ENCODE measurements around the gene GABPB1. TPM values are rescaled to one million over a fixed set of nuclear protein-coding genes. Genes with fewer than 3 reads are reported as not detected.
A peak's percentile ranks its signal among the peaks of the same experiment; 100 is the strongest.

The GABPB1 gene
- total and polyA plus RNA-seq, 2 of the 13 experiments (the other 11 are each of a cell fraction or from before 2014, with no cell fraction given) = 17.5 to 39.5 TPM

DNA sequence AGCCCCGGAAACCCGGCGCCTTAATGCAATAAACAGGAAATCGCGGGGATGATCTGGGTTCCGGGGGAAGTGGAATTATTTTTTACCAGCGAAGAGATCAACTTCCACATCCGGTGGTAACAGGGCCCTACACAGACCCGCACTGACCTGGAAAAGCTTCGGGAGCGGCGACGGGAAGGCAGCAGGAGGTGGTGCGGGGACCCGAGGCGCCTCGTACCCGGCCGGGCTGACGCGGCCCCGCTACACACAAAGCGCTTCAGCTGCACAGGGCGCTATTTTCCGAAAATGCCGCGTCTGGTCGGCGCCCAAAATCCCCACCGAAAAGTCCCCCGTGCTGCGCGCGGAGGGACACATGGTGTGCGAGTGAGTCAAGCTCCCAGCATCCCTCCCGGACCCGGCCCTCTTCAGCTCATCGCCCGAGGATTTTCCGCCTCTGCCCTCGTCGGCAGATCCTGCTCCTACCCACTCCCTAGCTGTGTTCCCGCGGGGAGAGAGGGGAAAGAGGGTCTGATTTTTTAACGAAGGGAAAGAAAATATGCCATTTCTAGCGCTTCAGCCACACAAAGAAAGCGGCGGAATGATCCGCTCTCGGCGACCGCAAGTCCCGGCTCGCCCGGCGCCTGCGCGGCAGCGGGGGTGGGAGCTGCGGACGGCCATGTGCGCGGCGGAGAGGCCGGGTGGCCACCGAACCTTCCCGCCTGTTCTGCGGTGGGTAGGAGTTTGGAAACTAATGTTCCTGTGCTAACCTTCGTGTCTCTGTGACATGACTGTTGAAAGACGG, at the start of gene GABPB1 (continued):
- TF ChIP-seq, protein P1, sequence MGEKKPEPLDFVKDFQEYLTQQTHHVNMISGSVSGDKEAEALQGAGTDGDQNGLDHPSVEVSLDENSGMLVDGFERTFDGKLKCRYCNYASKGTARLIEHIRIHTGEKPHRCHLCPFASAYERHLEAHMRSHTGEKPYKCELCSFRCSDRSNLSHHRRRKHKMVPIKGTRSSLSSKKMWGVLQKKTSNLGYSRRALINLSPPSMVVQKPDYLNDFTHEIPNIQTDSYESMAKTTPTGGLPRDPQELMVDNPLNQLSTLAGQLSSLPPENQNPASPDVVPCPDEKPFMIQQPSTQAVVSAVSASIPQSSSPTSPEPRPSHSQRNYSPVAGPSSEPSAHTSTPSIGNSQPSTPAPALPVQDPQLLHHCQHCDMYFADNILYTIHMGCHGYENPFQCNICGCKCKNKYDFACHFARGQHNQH (CRISPR knock-in tag; IDR thresholded peaks at IDR 0.05) = peak; percentile 74
- TF ChIP-seq ZNF878 (CRISPR knock-in tag; IDR thresholded peaks at IDR 0.05) (peak; percentile 45; the same call in 1 of the 2 replicates), RFXAP (CRISPR knock-in tag; IDR thresholded peaks at IDR 0.05; ENCODE audit: borderline replicate concordance) (peak; percentile 62; the same call in 1 of the 2 replicates), RAD21 (CRISPR knock-in tag; IDR thresholded peaks at IDR 0.05) (peak; percentile 6; the same call in 1 of the 2 replicates), HNF4A (CRISPR knock-in tag; IDR thresholded peaks at IDR 0.05) (peak; percentile 26; the same call in 1 of the 2 replicates), ZNF207 (IDR thresholded peaks at IDR 0.05; ENCODE audit: borderline replicate concordance) (no peak), ZNF136 (CRISPR knock-in tag; IDR thresholded peaks at IDR 0.05; ENCODE audit: low read depth) (peak; percentile 71; the same call in 1 of the 2 replicates), FOSL2 (CRISPR knock-in tag; IDR thresholded peaks at IDR 0.05) (peak; percentile 72), CHD4 (IDR thresholded peaks at IDR 0.05; ENCODE audit: borderline replicate concordance, low read length) (no peak), SPEN (CRISPR knock-in tag; IDR thresholded peaks at IDR 0.05; ENCODE audit: low read depth) (peak; percentile 87)
- TF ChIP-seq, protein P2, sequence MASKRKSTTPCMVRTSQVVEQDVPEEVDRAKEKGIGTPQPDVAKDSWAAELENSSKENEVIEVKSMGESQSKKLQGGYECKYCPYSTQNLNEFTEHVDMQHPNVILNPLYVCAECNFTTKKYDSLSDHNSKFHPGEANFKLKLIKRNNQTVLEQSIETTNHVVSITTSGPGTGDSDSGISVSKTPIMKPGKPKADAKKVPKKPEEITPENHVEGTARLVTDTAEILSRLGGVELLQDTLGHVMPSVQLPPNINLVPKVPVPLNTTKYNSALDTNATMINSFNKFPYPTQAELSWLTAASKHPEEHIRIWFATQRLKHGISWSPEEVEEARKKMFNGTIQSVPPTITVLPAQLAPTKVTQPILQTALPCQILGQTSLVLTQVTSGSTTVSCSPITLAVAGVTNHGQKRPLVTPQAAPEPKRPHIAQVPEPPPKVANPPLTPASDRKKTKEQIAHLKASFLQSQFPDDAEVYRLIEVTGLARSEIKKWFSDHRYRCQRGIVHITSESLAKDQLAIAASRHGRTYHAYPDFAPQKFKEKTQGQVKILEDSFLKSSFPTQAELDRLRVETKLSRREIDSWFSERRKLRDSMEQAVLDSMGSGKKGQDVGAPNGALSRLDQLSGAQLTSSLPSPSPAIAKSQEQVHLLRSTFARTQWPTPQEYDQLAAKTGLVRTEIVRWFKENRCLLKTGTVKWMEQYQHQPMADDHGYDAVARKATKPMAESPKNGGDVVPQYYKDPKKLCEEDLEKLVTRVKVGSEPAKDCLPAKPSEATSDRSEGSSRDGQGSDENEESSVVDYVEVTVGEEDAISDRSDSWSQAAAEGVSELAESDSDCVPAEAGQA (IDR thresholded peaks at IDR 0.05; ENCODE audit: low read depth) = peak; percentile 49; the same call in 1 of the 2 replicates
- TF ChIP-seq, protein P2 (CRISPR knock-in tag; IDR thresholded peaks at IDR 0.05; ENCODE audit: borderline replicate concordance) = no peak; the same call in none of the 2 replicates
- TF ChIP-seq, protein P3, sequence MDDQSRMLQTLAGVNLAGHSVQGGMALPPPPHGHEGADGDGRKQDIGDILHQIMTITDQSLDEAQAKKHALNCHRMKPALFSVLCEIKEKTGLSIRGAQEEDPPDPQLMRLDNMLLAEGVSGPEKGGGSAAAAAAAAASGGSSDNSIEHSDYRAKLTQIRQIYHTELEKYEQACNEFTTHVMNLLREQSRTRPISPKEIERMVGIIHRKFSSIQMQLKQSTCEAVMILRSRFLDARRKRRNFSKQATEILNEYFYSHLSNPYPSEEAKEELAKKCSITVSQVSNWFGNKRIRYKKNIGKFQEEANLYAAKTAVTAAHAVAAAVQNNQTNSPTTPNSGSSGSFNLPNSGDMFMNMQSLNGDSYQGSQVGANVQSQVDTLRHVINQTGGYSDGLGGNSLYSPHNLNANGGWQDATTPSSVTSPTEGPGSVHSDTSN (CRISPR knock-in tag; IDR thresholded peaks at IDR 0.05; ENCODE audit: borderline replicate concordance) = peak; percentile 43; the same call in 1 of the 2 replicates
- TF ChIP-seq, protein P4, sequence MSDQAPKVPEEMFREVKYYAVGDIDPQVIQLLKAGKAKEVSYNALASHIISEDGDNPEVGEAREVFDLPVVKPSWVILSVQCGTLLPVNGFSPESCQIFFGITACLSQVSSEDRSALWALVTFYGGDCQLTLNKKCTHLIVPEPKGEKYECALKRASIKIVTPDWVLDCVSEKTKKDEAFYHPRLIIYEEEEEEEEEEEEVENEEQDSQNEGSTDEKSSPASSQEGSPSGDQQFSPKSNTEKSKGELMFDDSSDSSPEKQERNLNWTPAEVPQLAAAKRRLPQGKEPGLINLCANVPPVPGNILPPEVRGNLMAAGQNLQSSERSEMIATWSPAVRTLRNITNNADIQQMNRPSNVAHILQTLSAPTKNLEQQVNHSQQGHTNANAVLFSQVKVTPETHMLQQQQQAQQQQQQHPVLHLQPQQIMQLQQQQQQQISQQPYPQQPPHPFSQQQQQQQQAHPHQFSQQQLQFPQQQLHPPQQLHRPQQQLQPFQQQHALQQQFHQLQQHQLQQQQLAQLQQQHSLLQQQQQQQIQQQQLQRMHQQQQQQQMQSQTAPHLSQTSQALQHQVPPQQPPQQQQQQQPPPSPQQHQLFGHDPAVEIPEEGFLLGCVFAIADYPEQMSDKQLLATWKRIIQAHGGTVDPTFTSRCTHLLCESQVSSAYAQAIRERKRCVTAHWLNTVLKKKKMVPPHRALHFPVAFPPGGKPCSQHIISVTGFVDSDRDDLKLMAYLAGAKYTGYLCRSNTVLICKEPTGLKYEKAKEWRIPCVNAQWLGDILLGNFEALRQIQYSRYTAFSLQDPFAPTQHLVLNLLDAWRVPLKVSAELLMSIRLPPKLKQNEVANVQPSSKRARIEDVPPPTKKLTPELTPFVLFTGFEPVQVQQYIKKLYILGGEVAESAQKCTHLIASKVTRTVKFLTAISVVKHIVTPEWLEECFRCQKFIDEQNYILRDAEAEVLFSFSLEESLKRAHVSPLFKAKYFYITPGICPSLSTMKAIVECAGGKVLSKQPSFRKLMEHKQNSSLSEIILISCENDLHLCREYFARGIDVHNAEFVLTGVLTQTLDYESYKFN (CRISPR knock-in tag; conservative IDR thresholded peaks at IDR 0.05) = no peak; the same call in 1 of the 2 replicates

Data from HepG2 (cell line).